ENCODE data around the gene PLEKHO2. TPM values are rescaled to one million over a fixed set of nuclear protein-coding genes. Genes with fewer than 3 reads are reported as not detected.
A peak's percentile ranks its signal among the peaks of the same experiment; 100 is the strongest.

PLEKHO2 gene
- polyA plus RNA-seq, 3 donors, result 54.1 to 93.5 (median 78.0) TPM

DNA sequence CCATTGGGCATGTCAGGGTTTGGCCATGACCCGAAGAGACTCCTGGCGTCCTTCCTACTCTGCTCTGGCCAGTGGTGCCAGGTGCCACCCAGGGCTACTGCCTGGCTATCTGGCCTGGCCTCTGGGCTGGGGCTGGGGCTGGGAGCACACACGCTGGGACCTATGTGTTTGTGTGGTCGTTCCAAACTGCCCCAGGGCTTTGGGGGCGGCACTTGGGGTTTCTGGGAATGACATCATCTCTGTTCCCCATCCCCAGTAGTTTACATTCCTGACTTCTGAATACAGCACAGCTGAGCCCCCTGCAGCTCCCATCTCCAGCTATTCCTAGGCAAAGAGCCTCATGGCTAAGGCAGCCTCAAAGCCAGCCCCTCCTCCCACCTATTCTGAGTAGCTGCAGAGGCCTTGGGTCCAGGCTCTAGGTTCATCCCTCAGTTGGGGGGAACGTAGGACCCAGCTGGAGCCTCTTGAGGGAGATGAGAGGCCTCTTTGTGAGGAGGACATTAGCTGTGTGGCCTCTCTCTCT, 24.3 kb downstream of the PLEKHO2 start:
- peak overlapping the region in 5 of 7 donors; percentile 67 to 78 (median 70) for H3K27ac Mint-ChIP-seq

DNA sequence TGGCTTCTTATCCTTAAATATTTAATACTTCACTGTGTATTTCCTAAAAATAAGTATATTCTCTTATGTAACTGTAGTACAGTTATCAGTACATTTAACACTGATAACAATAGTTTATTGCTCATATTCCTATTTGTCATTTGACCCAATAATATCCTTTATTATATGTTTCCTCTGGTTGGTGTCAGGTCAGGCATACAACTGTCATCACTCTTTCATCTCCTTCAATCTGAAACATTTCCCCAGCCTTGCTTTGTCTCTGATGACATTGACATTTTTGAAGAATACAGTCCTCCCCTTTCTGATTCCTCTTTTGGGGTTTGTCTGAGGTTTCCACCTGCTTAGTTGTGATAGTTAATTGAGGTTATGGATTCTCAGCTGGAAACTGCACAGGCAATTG, 27.8 kb downstream of the PLEKHO2 start:
- peaks cover 73% of the 10 kb centered on the region for H3K4me1 Mint-ChIP-seq

More for the DNA sequence above, 24.3 kb downstream of the PLEKHO2 start:
- Histone ChIP-seq H2AFZ (ENCODE audit: insufficient read depth, low read depth, low read length, poor library complexity, severe bottlenecking) (no peak overlapping the region), H3K79me2 (ENCODE audit: insufficient read depth, low read length) (peaks cover 64% of the 10 kb centered on the region), H4K20me1 (ENCODE audit: insufficient read depth, low read length) (peaks cover 94% of the 10 kb centered on the region), H3K4me2 (replicated peaks; ENCODE audit: extremely low read depth, low read length, poor library complexity, severe bottlenecking) (no peak overlapping the region), H3K27ac (ENCODE audit: low read depth in 1 of 2, low read length in 2 of 2) (peak overlapping the region; percentile 23 to 62), H3K4me3 (replicated peaks in 1 of 3; ENCODE audit: low read depth in 2 of 3, low read length in 3 of 3) (no peak overlapping the region), H3K9me3 (replicated peaks in 1 of 2; ENCODE audit: control insufficient read depth in 1 of 2, insufficient read depth in 1 of 2, low read length in 2 of 2) (no peaks in the 10 kb centered on the region), H3K36me3 (replicated peaks in 1 of 2; ENCODE audit: control insufficient read depth in 1 of 2, insufficient read depth in 2 of 2, low read length in 2 of 2) (peaks cover 62 to 76% of the 10 kb centered on the region in 2 donors), H3K9ac (ENCODE audit: insufficient read depth, low read length, poor library complexity, severe bottlenecking) (no peak overlapping the region), H3K4me1 (ENCODE audit: control insufficient read depth in 1 of 2, insufficient read depth in 2 of 2, low read length in 2 of 2) (peaks cover 31 to 56% of the 10 kb centered on the region in 2 donors), H3K27me3 (ENCODE audit: control insufficient read depth in 2 of 2, insufficient read depth in 2 of 2, low read length in 2 of 2) (no peaks in the 10 kb centered on the region)
- intact Hi-C loops (cut with micrococcal nuclease), result loop anchor here in 1 of 2 donors (5.0 kb wide), 1 partner anchor 41 kb away; no protein-coding TSS in a partner anchor
- WGBS (ENCODE audit: insufficient coverage), result 82% methylated on average over 4 of the region's 6 CpGs
- DNase-seq, result no peak
- Mint-ChIP-seq H3K9me3 (peaks cover 0 to 3% (median 0%) of the 10 kb centered on the region in 7 donors), H3K4me3 (no peak overlapping the region), H3K36me3 (peaks cover 72 to 82% of the 10 kb centered on the region in 2 donors), H3K27me3 (ENCODE audit: low read depth in 3 of 3) (peaks cover 0 to under 1% (median 0%) of the 10 kb centered on the region in 3 donors), H3K4me1 (peaks cover 56% of the 10 kb centered on the region)
- TF ChIP-seq, protein P1, sequence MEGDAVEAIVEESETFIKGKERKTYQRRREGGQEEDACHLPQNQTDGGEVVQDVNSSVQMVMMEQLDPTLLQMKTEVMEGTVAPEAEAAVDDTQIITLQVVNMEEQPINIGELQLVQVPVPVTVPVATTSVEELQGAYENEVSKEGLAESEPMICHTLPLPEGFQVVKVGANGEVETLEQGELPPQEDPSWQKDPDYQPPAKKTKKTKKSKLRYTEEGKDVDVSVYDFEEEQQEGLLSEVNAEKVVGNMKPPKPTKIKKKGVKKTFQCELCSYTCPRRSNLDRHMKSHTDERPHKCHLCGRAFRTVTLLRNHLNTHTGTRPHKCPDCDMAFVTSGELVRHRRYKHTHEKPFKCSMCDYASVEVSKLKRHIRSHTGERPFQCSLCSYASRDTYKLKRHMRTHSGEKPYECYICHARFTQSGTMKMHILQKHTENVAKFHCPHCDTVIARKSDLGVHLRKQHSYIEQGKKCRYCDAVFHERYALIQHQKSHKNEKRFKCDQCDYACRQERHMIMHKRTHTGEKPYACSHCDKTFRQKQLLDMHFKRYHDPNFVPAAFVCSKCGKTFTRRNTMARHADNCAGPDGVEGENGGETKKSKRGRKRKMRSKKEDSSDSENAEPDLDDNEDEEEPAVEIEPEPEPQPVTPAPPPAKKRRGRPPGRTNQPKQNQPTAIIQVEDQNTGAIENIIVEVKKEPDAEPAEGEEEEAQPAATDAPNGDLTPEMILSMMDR (IDR thresholded peaks at IDR 0.05), result no peak

More for the DNA sequence above, 27.8 kb downstream of the PLEKHO2 start:
- H3K4me2 ChIP-seq (replicated peaks; ENCODE audit: extremely low read depth, low read length, poor library complexity, severe bottlenecking), result no peak overlapping the region
- peaks cover 66 to 84% of the 10 kb centered on the region in 2 donors for H3K4me1 ChIP-seq (ENCODE audit: control insufficient read depth in 1 of 2, insufficient read depth in 2 of 2, low read length in 2 of 2)
- peak overlapping the region; percentile 30 to 79 for H3K27ac ChIP-seq (ENCODE audit: low read depth in 1 of 2, low read length in 2 of 2)
- H2AFZ ChIP-seq (ENCODE audit: insufficient read depth, low read depth, low read length, poor library complexity, severe bottlenecking), result no peak overlapping the region
- Mint-ChIP-seq H3K27me3 (ENCODE audit: low read depth in 3 of 3) (no peaks in the 10 kb centered on the region), H3K27ac (peak overlapping the region; percentile 24 to 95 (median 92)), H3K9me3 (peaks cover 0 to 3% (median 0%) of the 10 kb centered on the region in 7 donors), H3K4me3 (no peak overlapping the region), H3K36me3 (peaks cover 51 to 62% of the 10 kb centered on the region in 2 donors)
- no peaks in the 10 kb centered on the region for H3K27me3 ChIP-seq (ENCODE audit: control insufficient read depth in 2 of 2, insufficient read depth in 2 of 2, low read length in 2 of 2)
- no peaks in the 10 kb centered on the region for H3K9me3 ChIP-seq (replicated peaks in 1 of 2; ENCODE audit: control insufficient read depth in 1 of 2, insufficient read depth in 1 of 2, low read length in 2 of 2)
- H3K79me2 ChIP-seq (ENCODE audit: insufficient read depth, low read length), result peaks cover 40% of the 10 kb centered on the region
- DNase-seq, result no peak
- TF ChIP-seq, protein P1 (IDR thresholded peaks at IDR 0.05), result no peak
- H3K4me3 ChIP-seq (replicated peaks in 1 of 3; ENCODE audit: low read depth in 2 of 3, low read length in 3 of 3), result no peak overlapping the region
- H3K9ac ChIP-seq (ENCODE audit: insufficient read depth, low read length, poor library complexity, severe bottlenecking), result no peak overlapping the region
- peaks cover 33 to 44% of the 10 kb centered on the region in 2 donors for H3K36me3 ChIP-seq (replicated peaks in 1 of 2; ENCODE audit: control insufficient read depth in 1 of 2, insufficient read depth in 2 of 2, low read length in 2 of 2)
- peaks cover 60% of the 10 kb centered on the region for H4K20me1 ChIP-seq (ENCODE audit: insufficient read depth, low read length)
- intact Hi-C loops (cut with micrococcal nuclease), result loop anchor here in 1 of 2 donors (5.0 kb wide), 1 partner anchor 38 kb away; no protein-coding TSS in a partner anchor

Measured in CD14-positive monocyte (primary cell).